Large intestine (tissue), 3 donors: Measurements from ENCODE around the gene AP4E1. TPM values are rescaled to one million over a fixed set of nuclear protein-coding genes. Genes with fewer than 3 reads are reported as not detected.
"Not testable (repeated sequence)": the region's sequence is repeated elsewhere in the genome, so short reads cannot be mapped to it uniquely, and the experiment has no call there.

Source experiments
- DNase-seq, 2 donors: peaks; one replicate each; pipeline versions ENCODE4 v3.0.0 to v3.0.0-alpha.2; 2013
- H3K27ac ChIP-seq: one replicate; pipeline ENCODE4 v1.5.1; 2013; ENCODE audit warnings: low read length
- H3K27me3 ChIP-seq: 2 replicates; pipeline ENCODE4 v1.6.1; 2013; ENCODE audit warnings: low read length; ENCODE audit not compliant: control insufficient read depth, insufficient read depth
- H3K36me3 ChIP-seq: 2 replicates; pipeline ENCODE4 v1.6.1; 2013; ENCODE audit warnings: low read length; ENCODE audit not compliant: control insufficient read depth, insufficient read depth
- H3K4me1 ChIP-seq: one replicate; pipeline ENCODE4 v1.6.1; 2013; ENCODE audit warnings: low read length; ENCODE audit not compliant: control insufficient read depth, insufficient read depth
- H3K4me3 ChIP-seq: one replicate; pipeline ENCODE4 v1.5.1; 2013; ENCODE audit warnings: low read length
- H3K9me3 ChIP-seq: one replicate; pipeline ENCODE4 v1.6.1; 2013; ENCODE audit warnings: mild to moderate bottlenecking, low read depth, low read length, moderate library complexity; ENCODE audit not compliant: control insufficient read depth
- WGBS: methylation state at CpG from one replicate; pipeline ENCODE4 v1.1.5; 2013; ENCODE audit warnings: low lambda C conversion rate; ENCODE audit not compliant: insufficient coverage; 5-methylcytosine and 5-hydroxymethylcytosine counted together
- polyA plus RNA-seq: library from polyadenylated mRNA; unstranded; fragments of 120-200 nt; gene quantifications from one replicate; pipeline ENCODE4 v1.2.1, GENCODE V29; 2013

The AP4E1 gene
- polyA plus RNA-seq, 1 donor, result 8.8 TPM

DNA sequence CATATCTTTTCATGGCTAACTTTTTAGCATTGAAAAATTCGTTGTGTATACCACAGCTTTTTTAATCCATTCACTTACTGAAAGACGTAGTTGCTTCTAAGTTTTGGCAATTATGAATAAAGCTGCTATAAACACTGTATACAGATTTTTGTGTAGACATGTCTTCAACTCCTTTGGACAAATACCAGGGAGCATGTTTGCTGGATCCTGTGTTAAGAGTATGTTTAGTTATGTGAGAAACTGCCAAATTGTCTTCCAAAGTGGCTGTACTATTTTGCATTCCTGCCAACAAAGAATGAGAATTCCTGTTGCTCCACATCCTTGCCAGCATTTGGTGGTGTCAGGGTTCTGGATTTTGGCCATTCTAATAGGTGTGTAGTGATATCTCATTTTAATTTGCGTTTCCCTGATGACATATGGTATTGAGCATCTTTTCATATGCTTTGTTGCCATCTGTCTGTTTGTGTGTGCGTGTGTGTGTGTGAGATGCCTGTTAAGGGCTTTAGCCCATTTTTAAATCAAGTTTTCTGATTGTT is 98.7 kb downstream of the AP4E1 start:
- H3K36me3 ChIP-seq, result peaks cover 11% of the 10 kb centered on the region

DNA sequence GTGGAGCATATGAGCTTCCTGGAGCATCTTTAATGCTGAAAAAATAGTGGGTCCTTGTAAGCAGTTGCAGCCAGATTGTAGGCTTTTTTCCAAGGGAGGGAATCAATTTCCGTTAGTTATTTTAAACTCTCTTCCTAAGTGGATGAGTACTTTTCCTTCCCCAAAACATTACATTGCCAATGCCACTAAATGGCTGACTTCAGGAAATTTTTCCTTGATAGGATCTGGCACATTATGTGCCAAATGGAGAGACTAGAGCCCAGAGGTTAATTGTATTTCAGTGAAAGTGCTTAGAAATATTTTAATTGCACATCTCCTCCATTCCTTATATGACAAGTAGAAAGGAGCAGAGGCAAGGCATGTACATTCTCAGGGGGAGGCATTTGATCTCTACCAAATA is 102.7 kb downstream of the AP4E1 start:
- no peaks in the 10 kb centered on the region for H3K27me3 ChIP-seq
- no peaks in the 10 kb centered on the region for H3K4me1 ChIP-seq
- no peak for DNase-seq
- peaks cover 3% of the 10 kb centered on the region for H3K36me3 ChIP-seq
- no peak overlapping the region for H3K4me3 ChIP-seq
- 80% methylated on average over 1 of the region's 1 CpG for WGBS
- H3K9me3 ChIP-seq, result peaks cover 2% of the 10 kb centered on the region
- H3K27ac ChIP-seq, result no peak overlapping the region

More for the DNA sequence above, 98.7 kb downstream of the AP4E1 start:
- no peak for DNase-seq
- WGBS, result 100% methylated on average over 2 of the region's 4 CpGs
- no peak overlapping the region for H3K27ac ChIP-seq
- H3K9me3 ChIP-seq, result peaks cover 2% of the 10 kb centered on the region
- H3K4me1 ChIP-seq, result no peaks in the 10 kb centered on the region
- no peaks in the 10 kb centered on the region for H3K27me3 ChIP-seq
- H3K4me3 ChIP-seq, result no peak overlapping the region

DNA sequence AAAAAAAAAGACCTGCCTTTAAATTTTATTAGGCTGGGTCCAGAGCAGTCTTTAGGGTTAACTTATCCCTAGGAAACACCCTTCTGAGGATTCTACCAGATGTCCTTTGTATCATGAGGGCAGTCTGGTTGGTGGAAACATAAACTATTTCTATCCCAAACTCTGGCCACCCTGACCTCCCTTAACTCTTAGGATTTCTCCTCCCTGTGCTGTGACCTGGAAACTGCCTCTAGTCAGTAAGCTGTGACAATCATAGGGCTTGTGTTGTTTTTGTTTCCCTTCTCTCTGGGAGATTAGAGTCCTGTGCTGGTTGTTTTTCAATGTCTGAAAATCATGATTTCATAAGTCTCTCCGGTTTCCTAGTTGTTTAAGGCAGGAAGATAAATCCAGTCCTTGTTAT is 108.1 kb downstream of the AP4E1 start:
- no peaks in the 10 kb centered on the region for H3K9me3 ChIP-seq
- H3K27ac ChIP-seq, result no peak overlapping the region
- no peaks in the 10 kb centered on the region for H3K4me1 ChIP-seq
- no peaks in the 10 kb centered on the region for H3K27me3 ChIP-seq
- H3K4me3 ChIP-seq, result no peak overlapping the region
- WGBS, result no CpG with 5 or more reads among the region's 1 CpG
- H3K36me3 ChIP-seq, result no peaks in the 10 kb centered on the region
- DNase-seq, result no peak

DNA sequence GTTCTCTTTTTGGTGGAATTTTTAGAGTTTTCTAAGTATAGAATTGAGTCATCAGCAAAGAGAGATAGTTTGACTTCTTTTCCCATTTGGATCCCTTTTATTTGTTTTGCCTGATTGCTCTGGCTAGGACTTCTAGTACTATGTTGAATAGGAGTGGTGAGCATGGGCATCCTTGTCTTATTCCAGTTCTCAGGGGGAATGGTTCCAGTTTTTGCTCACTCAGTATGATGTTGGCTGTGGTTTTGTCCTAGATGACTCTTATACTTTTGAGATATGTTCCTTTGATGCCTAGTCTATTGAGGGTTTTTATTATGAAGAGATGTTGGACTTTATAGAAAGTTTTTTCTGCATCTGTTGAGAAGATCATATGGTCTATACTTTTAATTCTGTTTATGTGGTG is 113.7 kb downstream of the AP4E1 start:
- no peak for DNase-seq
- no peaks in the 10 kb centered on the region for H3K9me3 ChIP-seq
- H3K27me3 ChIP-seq, result no peaks in the 10 kb centered on the region
- H3K36me3 ChIP-seq, result no peaks in the 10 kb centered on the region
- no peak overlapping the region for H3K27ac ChIP-seq
- H3K4me3 ChIP-seq, result no peak overlapping the region
- no peaks in the 10 kb centered on the region for H3K4me1 ChIP-seq

DNA sequence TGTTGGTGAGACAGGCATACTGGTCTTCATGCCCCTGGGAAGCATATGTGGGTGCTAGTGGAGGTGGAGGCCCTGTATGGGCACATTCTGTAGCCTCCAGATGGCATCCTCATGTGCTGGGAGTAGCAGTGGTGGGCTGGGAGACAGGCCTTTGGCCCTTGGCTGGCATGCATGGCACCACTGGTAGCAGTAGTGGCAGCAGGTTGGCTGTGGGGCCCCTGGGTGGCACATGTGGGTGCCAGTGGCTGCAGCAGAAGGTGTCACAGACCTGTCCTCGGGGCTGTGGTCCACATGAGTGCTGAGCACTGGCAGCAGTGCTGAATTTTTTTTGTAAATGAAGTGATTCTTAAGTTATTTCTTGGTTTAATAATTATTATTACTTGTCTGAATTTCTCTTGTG is 115.0 kb downstream of the AP4E1 start:
- no peak overlapping the region for H3K27ac ChIP-seq
- no CpG with 5 or more reads among the region's 1 CpG for WGBS
- H3K4me3 ChIP-seq, result no peak overlapping the region
- H3K9me3 ChIP-seq, result no peaks in the 10 kb centered on the region
- H3K36me3 ChIP-seq, result no peaks in the 10 kb centered on the region
- H3K4me1 ChIP-seq, result no peaks in the 10 kb centered on the region
- no peak for DNase-seq
- H3K27me3 ChIP-seq, result no peaks in the 10 kb centered on the region

DNA sequence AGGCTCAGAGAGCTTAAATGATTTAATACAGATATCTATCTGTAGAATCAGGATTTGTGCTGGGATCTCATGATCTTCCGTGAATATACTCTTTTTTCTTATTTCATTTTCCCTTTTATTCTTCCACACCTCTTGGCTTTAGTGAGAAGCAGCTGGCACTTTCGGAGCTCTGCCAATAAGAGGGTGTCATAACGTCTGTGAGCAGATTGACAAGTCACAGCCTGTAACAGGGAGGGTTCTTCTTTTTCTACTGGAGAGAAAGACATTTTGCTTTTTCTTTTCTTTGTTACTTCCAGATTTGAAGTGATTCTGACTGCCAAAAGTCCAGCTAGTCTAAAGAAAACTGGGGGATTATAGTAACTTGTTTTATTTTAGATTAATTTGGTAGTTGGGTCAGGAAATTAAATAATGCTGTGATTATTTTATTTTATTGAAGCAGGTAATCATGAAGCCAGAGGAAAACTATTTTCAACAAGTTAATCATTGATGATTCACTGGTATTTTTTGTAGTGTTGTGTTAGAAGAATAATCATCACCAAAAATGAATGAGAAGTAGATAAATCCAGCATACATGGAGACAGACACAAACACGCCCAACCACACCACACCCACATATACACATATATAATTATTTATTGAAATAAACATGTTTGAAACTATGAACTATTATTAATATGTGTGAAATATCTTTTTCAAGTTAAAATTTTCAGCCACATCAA is 116.4 kb downstream of the AP4E1 start:
- WGBS, result 78% methylated on average over 3 of the region's 4 CpGs

DNA sequence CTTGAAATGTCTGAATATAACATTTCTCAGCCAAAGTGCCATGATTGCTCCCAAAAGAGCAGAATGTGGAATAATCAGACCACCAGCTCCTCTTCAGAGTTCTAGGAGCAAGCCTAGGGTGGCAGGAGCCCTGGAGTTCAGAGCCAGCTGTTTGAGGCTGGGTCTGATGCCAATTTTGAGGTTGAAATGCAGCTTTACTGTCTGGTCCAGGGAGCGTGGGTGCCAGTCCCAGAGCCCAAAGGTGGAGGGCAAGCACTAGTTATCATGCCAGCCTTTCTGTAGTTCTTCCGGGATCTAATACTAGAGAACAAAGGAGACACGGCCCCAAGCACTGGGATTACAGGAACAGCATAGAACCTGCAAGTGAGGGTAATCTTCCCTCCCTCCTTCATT is 117.0 kb downstream of the AP4E1 start:
- Histone ChIP-seq H3K27me3 (no peaks in the 10 kb centered on the region), H3K36me3 (no peaks in the 10 kb centered on the region), H3K9me3 (no peaks in the 10 kb centered on the region), H3K4me3 (no peak overlapping the region), H3K27ac (no peak overlapping the region), H3K4me1 (no peaks in the 10 kb centered on the region)
- WGBS, result 92% methylated on average over 2 of the region's 3 CpGs
- no peak for DNase-seq

More for the DNA sequence above, 116.4 kb downstream of the AP4E1 start:
- Histone ChIP-seq H3K36me3 (no peaks in the 10 kb centered on the region), H3K27me3 (no peaks in the 10 kb centered on the region), H3K27ac (no peak overlapping the region), H3K4me3 (no peak overlapping the region), H3K9me3 (no peaks in the 10 kb centered on the region), H3K4me1 (no peaks in the 10 kb centered on the region)
- DNase-seq, result no peak

DNA sequence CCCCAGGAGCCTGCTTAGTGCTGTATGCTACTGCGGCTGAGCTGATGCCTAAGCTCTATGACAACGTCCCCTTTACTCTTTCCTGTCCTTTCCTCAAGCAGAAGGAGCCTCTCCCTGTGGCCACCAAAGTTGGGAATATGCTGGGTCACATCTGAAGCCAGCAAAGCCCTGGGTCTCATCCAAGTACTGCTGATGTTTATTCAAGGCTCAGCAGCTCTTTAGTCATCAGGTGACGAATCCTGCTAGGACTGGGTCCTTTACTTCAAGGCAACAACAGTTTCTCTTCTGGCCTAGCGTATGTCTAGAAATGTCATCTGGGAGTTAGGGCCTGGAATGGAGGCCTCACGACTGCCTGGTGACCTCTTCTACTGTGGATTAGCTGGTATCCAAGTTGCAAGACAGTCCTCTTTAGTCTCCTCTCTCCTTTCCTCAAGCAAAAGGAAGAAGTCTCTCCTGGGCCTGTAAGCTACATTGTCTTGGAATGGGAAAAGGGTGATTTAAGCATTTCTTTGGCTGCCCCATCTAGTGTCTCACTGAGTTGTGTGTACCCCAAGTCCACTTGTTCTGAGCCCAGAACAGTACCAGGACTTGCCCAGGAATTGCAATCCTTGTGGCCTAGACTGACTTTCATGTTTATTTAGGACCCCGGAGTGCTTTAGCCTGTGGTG is 122.3 kb downstream of the AP4E1 start:
- no peak overlapping the region for H3K4me3 ChIP-seq
- no peaks in the 10 kb centered on the region for H3K36me3 ChIP-seq
- no CpG with 5 or more reads among the region's 6 CpGs for WGBS
- no peaks in the 10 kb centered on the region for H3K4me1 ChIP-seq
- H3K27ac ChIP-seq, result no peak overlapping the region
- no peaks in the 10 kb centered on the region for H3K9me3 ChIP-seq
- no peaks in the 10 kb centered on the region for H3K27me3 ChIP-seq
- DNase-seq, result no peak

DNA sequence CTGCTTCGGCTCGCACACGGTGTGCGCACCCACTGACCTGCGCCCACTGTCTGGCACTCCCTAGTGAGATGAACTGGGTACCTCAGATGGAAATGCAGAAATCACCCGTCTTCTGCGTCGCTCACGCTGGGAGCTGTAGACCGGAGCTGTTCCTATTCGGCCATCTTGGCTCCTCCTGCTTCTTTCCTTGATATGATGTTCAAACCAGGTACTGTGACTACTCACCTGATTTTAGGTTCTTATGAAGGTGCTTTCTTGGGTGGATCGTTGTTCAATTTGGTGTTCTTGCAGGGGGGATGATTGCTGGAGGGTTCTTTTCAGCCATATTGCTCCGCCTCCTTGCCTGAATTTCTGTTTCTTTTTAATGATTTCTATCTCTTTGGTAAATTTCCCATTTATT is 129.0 kb downstream of the AP4E1 start:
- not testable (repeated sequence) for DNase-seq, H3K9me3 ChIP-seq, H3K27ac ChIP-seq, H3K36me3 ChIP-seq, H3K4me3 ChIP-seq, H3K4me1 ChIP-seq, H3K27me3 ChIP-seq
- WGBS, result no CpG with 5 or more reads among the region's 13 CpGs

DNA sequence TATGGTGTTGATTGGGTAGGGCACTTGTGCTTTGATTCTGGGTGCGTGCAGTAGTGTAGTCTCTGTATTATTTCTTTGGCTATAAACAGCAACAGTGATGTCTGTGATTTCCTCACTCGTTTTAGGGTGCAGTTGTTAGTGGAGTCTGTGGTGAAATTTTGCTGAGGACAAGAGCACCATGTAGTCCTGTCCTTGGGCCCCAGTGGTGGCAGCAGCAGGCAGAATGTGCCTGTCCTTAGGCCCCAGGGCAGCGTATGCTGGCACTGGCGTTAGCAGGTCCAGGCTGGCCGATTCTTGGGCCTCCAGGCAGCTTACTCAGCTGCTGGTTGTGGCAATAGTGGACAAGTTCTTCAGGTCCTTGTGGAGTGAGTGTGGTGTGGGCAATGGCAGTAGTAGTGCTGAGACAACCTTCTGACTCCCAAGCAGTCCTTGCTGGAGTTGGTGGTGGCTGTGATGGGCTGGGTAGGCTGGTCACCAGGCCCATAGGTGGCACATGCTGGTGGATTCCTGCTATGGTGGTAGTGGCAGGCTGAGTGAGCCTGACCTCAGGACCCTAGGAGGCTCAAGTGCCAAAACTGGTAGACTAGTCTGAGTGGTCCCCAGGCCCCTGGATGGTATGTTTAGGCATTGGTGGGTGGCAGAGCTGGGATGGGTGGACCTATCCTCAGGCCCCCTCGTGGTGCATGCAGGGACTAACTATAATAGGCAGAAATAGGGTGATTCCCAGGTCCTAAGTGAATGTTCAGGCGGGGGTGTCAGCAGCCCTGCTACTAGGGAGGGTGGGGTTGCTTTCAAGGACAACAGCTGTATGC is 129.9 kb downstream of the AP4E1 start:
- no peaks in the 10 kb centered on the region for H3K9me3 ChIP-seq
- no peak overlapping the region for H3K27ac ChIP-seq
- DNase-seq, result no peak
- H3K27me3 ChIP-seq, result no peaks in the 10 kb centered on the region
- H3K4me3 ChIP-seq, result no peak overlapping the region
- no CpG with 5 or more reads among the region's 7 CpGs for WGBS
- no peaks in the 10 kb centered on the region for H3K36me3 ChIP-seq
- H3K4me1 ChIP-seq, result no peaks in the 10 kb centered on the region
